Measurements from ENCODE around the gene S1PR3.

- TF ChIP-seq CTCF (IDR thresholded peaks at IDR 0.05) (no peak), POLR2A (IDR thresholded peaks at IDR 0.05) (no peak)
Measured at GRCh38 chr9:88947581-88948573, 43.4 kb upstream of the S1PR3 start.

All from testis (tissue), 2 donors.